ENCODE data around the gene EPHA5. TPM values are rescaled to one million over a fixed set of nuclear protein-coding genes. Genes with fewer than 3 reads are reported as not detected.

EPHA5 gene
- total and polyA plus RNA-seq, 4 donors = 0.02 to 0.15 (median 0.11) TPM; not detected in 1

DNA sequence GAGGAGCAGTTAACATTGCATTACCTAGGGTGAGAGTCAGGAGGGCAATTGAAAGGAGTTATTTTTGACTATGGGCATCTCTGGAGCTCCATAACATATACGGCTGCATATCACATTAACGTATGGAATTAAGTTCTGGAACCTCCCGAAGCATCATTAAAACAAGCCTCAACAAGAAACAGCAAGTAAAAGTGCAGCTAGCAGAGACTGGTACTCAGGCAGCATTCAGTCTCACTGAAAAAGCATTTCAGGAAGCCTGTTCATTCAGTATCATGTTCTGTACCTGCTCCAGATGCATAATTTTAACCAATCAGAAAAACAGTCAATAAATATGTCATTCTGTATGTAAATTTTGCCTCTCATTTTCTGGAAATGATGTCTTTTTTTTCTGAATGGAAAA is 299.6 kb downstream of the EPHA5 start:
- 87 to 88% methylated on average over 3 of the region's 3 CpGs for WGBS, 2 donors
- Histone ChIP-seq H3K9me3 (ENCODE audit: control insufficient read depth in 4 of 4, insufficient read depth in 3 of 4, low read length in 3 of 4) (no peaks in the 10 kb centered on the region), H3K4me1 (ENCODE audit: control insufficient read depth in 5 of 5, insufficient read depth in 5 of 5, low read length in 5 of 5) (no peaks in the 10 kb centered on the region), H3K27ac (ENCODE audit: low read depth in 1 of 2, low read length in 1 of 2) (no peak overlapping the region), H3K27me3 (ENCODE audit: control insufficient read depth in 3 of 3, insufficient read depth in 3 of 3, low read length in 2 of 3) (no peaks in the 10 kb centered on the region), H3K36me3 (ENCODE audit: control insufficient read depth in 4 of 4, insufficient read depth in 4 of 4, low read length in 4 of 4) (no peaks in the 10 kb centered on the region), H3K9ac (ENCODE audit: insufficient read depth in 1 of 2, low read length in 2 of 2) (no peak overlapping the region), H3K4me3 (no peak overlapping the region)
- ATAC-seq (ENCODE audit: insufficient read depth, low FRiP score) (no peak), DNase-seq (no peak)
- no peak for TF ChIP-seq CTCF (IDR thresholded peaks at IDR 0.05; ENCODE audit: control extremely low read depth, extremely low read depth)

- DNase-seq = no peak
- TF ChIP-seq CTCF (IDR thresholded peaks at IDR 0.05; ENCODE audit: control extremely low read depth, extremely low read depth) = no peak
These were observed 303.0 kb downstream of the EPHA5 start for GRCh38 chr4:65367306-65367705.

DNA sequence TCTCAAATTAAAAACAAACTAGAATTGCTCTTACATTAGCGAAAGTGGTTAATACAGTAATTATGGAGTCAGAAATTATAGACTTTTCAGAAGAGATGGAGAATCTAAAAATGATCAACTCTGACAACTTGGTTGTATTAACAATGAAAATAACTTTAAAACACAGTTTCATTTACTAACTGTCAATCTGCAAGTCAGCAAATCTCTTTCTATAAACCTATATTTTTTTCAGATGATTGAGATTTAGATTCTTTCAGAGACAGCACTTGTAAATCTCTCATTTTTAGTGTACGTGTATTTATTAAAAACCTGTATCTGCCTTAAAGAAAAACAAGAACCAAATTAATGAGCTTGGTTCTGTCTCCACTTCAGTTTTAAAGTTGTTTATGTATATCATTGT is 311.4 kb downstream of the EPHA5 start:
- 89 to 92% methylated on average over 2 of the region's 2 CpGs for WGBS, 2 donors
- TF ChIP-seq CTCF (IDR thresholded peaks at IDR 0.05; ENCODE audit: control extremely low read depth, extremely low read depth) = no peak
- DNase-seq = no peak
- H3K9ac ChIP-seq (ENCODE audit: insufficient read depth in 1 of 2, low read length in 2 of 2) = no peak overlapping the region
- no peaks in the 10 kb centered on the region for H3K9me3 ChIP-seq (ENCODE audit: control insufficient read depth in 4 of 4, insufficient read depth in 3 of 4, low read length in 3 of 4)
- no peaks in the 10 kb centered on the region for H3K4me1 ChIP-seq (ENCODE audit: control insufficient read depth in 5 of 5, insufficient read depth in 5 of 5, low read length in 5 of 5)
- H3K4me3 ChIP-seq = no peak overlapping the region
- no peak for ATAC-seq (ENCODE audit: insufficient read depth, low FRiP score)
- no peak overlapping the region for H3K27ac ChIP-seq (ENCODE audit: low read depth in 1 of 2, low read length in 1 of 2)
- H3K36me3 ChIP-seq (ENCODE audit: control insufficient read depth in 4 of 4, insufficient read depth in 4 of 4, low read length in 4 of 4) = no peaks in the 10 kb centered on the region
- H3K27me3 ChIP-seq (ENCODE audit: control insufficient read depth in 3 of 3, insufficient read depth in 3 of 3, low read length in 2 of 3) = no peaks in the 10 kb centered on the region

More at GRCh38 chr4:65367306-65367705, 303.0 kb downstream of the EPHA5 start:
- Histone ChIP-seq H3K27me3 (ENCODE audit: control insufficient read depth in 3 of 3, insufficient read depth in 3 of 3, low read length in 2 of 3) (no peaks in the 10 kb centered on the region), H3K4me3 (no peak overlapping the region), H3K36me3 (ENCODE audit: control insufficient read depth in 4 of 4, insufficient read depth in 4 of 4, low read length in 4 of 4) (no peaks in the 10 kb centered on the region), H3K27ac (ENCODE audit: low read depth in 1 of 2, low read length in 1 of 2) (no peak overlapping the region), H3K9me3 (ENCODE audit: control insufficient read depth in 4 of 4, insufficient read depth in 3 of 4, low read length in 3 of 4) (no peaks in the 10 kb centered on the region), H3K4me1 (ENCODE audit: control insufficient read depth in 5 of 5, insufficient read depth in 5 of 5, low read length in 5 of 5) (no peaks in the 10 kb centered on the region), H3K9ac (ENCODE audit: insufficient read depth in 1 of 2, low read length in 2 of 2) (no peak overlapping the region)
- WGBS, 2 donors = 87 to 91% methylated on average over 1 of the region's 1 CpG
- ATAC-seq (ENCODE audit: insufficient read depth, low FRiP score) = no peak

GRCh38 chr4:65353098-65353497 is 317.2 kb downstream of the EPHA5 start:
- no peaks in the 10 kb centered on the region for H3K9me3 ChIP-seq (ENCODE audit: control insufficient read depth in 4 of 4, insufficient read depth in 3 of 4, low read length in 3 of 4)
- no peak for ATAC-seq (ENCODE audit: insufficient read depth, low FRiP score)

More at GRCh38 chr4:65353098-65353497, 317.2 kb downstream of the EPHA5 start:
- TF ChIP-seq CTCF (IDR thresholded peaks at IDR 0.05; ENCODE audit: control extremely low read depth, extremely low read depth) = no peak
- Histone ChIP-seq H3K4me1 (ENCODE audit: control insufficient read depth in 5 of 5, insufficient read depth in 5 of 5, low read length in 5 of 5) (no peaks in the 10 kb centered on the region), H3K4me3 (no peak overlapping the region), H3K36me3 (ENCODE audit: control insufficient read depth in 4 of 4, insufficient read depth in 4 of 4, low read length in 4 of 4) (no peaks in the 10 kb centered on the region), H3K9ac (ENCODE audit: insufficient read depth in 1 of 2, low read length in 2 of 2) (no peak overlapping the region), H3K27ac (ENCODE audit: low read depth in 1 of 2, low read length in 1 of 2) (no peak overlapping the region), H3K27me3 (ENCODE audit: control insufficient read depth in 3 of 3, insufficient read depth in 3 of 3, low read length in 2 of 3) (no peaks in the 10 kb centered on the region)
- no peak for DNase-seq
- WGBS, 2 donors = 84 to 86% methylated on average over 1 of the region's 1 CpG
